ENCODE results near the gene HPSE2.

HPSE2 gene

DNA sequence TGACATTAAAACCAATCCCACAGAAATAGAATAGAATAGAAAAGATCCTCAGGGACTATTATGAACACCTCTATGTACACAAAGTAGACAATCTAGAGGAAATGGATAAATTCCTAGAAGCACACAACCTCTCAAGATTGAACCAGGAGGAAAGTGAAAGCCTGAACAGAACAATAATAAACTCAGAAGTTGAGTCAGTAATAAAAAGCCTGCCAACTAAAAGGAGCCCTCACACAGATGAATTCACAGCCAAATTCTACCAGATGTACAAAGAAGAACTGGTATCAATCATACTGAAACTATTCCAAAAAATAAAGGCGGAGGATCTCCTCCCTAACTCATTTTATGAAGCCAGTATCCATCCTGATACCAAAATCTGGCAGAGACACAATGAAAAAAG lies 568.6 kb downstream of the HPSE2 start:
- DNase-seq, result no peak

- no peak for DNase-seq
Observed at GRCh38 chr10:98666276-98666675, 569.4 kb downstream of the HPSE2 start.

DNA sequence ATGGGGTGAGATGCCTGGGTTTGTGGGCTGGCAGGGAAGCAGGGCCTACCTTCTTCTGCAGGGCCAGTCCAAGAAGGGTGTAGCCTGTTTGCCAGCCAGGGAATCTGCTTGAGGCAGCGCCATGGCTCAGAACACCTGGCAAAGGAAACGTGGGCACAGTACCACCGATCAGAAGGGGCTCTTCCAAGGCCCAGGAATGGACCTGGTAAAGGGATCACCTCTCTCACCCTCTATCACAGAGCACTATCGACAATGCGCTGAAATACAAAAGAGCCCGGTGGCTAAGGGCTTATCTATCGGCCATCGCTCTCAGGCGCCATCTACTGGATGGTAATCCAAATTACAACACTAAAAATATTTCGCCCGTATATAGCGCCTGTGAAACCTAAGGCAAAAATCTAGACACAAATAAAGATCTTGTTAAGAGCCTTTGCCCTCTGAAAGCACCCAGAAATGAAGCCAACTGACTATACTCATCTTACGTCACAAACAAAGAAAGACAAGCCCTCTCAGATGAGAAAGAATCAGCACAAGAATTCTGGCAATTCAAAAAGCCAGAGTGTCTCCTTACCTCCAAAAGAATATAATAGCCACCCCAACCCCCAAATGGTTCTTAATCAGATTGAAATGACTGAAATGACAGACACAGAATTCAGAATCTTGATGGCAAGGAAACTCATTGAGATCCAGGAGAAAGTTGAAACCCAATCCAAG lies 571.2 kb downstream of the HPSE2 start:
- no peak for DNase-seq

DNA sequence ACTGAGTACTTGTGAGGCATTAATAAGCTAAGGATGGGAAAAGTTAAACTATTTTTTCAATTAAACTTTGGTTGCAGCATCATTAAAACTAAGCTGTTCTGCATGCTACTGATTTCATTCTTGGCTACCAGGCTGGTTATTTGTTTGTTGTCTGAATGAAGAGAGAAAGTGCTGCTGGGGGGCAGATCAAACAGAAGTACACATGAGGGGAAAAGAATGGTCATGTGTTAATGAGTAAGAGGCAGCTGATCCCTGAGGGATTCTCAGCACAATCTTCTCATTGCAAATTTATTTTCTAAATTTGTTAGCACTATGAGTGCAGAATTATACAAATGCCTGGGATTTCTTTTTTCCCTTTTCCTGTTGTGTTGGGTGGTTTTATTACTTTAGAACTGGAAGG lies 575.7 kb downstream of the HPSE2 start:
- no peak for DNase-seq

DNA sequence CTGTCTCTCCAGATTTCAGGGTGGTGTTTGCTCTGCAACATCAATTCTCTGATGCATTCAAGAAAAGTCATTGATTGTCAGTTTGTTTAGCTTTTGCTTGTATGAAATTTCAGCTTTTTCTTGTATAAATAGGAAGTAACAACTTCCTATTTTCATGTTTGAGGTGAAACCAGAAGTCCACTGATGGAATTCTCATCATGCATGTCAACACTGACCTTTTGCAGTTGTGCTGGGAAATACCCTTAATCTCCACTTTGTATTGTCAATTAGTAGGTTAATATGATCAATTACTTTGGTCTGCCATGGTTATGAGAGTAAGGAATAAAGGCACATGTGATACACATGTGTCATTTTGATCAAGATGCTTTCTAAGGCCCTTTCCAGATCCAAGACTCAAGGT lies 580.2 kb downstream of the HPSE2 start:
- no peak for DNase-seq

DNA sequence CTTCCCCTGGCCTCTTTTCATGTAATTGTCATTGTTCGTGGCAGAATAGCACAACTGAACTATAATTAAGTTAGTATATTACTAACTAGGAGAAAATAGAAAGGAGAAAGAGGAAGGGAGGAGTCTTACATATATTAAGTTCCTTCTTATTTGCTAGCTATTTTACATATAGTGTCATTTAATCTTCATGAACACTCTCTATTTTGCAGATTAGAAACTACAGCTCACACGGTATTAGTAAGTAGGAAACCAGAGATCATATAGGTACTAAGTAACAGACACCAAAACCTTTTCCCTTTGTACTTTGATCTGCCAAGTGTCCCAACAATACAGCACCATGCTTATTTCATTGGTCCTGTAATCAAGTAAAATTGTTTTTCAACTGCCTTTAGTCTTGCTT lies 586.5 kb downstream of the HPSE2 start:
- no peak for DNase-seq

GRCh38 chr10:98646998-98647917 lies 588.4 kb downstream of the HPSE2 start:
- peak; percentile 84 for DNase-seq

DNA sequence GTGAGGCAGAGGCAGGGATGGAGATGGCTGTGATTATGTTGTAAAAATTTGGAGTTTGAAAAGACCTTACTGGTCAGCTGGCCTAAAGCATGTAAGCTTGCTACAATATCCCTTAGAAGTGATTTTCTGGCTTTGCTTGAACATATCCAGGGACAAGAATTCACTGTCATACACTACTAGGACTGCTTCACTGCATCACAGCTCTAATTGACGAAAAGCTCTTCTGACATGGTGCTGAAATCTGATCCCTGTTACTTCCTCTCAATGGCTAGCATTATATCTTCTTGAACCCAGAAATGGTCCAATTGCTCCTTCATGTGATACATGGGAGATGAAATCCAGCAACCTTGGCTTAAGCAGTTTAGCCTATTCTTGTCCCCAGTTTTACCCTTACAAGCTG lies 591.2 kb downstream of the HPSE2 start:
- no peak for DNase-seq

- no peak for DNase-seq
Observed at GRCh38 chr10:98642281-98642680, 593.4 kb downstream of the HPSE2 start.

DNA sequence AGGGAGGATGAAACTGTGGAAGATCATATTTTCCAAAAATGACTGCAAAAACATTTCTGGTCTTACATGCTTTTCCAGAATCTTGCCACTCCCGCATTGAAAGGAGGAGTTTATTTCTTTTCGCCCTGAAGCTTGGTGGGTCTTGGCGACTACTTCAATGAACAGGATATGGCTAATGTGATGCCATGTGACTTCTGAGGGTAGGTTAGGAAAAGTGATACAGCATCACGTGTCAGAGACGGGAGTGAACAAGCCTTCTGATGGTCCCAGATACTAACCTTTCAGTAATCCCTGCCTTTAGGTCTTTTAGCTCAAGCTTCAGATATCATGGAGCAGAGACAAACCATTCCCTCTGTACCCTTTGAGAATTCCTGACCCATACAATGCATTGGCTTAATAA lies 596.7 kb downstream of the HPSE2 start:
- no peak for DNase-seq

- no peak for DNase-seq
Observed at GRCh38 chr10:98636921-98637329, 598.7 kb downstream of the HPSE2 start.

DNA sequence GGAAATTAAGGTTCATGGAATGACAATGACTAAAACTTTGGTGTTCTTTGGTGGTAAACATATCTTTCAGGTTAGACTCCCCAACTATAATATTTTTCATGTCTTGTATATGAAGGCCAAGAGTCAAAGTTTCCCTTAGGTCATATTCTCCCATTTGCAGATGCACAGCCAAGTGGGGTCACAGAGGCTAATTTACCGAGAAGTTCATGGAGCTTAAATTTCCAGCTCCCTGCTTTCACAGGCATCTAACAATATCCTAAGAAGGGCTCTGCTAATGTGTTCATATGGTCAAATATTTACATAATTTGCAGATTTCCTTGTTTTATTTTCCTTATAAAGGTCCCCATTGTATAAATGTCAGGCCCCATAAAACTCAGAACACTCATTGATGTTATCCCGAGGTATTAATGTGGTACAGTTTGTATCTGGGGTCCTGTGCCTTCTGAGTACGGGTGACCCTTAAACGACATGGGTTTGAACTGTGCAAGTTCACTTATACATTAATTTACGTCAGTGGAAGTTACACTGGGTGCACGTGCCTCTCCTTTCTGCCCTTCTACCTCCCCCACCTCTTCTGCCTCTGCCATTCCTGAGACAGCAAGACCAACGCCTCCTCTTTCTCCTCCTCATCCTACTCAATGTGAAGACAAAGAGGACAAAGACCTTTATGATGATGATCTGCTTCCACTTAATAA lies 603.0 kb downstream of the HPSE2 start:
- no peak for DNase-seq

DNA sequence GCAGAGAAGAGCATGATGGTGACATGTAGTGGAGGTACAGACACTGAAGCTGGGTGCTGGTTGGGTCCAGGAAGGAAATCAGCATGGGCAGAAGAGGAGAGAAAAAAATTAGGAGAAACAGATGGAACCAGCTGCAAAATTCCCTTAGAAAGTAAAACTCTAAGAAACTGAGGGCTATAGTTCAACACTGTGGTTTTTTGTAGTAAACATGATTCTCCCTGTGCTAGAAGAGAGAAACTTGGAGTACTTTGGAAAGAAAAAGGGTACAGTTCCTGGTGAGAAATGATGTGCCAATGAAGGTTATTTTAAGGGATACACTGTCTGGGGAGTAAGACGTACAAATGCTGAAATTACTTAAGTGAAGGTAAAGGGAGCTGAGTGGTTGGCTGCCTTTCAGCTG lies 607.4 kb downstream of the HPSE2 start:
- no peak for DNase-seq

- DNase-seq, result no peak
Observed at GRCh38 chr10:98627711-98628110, 607.9 kb downstream of the HPSE2 start.

- DNase-seq, result no peak
Observed at GRCh38 chr10:98624963-98625362, 610.7 kb downstream of the HPSE2 start.

DNA sequence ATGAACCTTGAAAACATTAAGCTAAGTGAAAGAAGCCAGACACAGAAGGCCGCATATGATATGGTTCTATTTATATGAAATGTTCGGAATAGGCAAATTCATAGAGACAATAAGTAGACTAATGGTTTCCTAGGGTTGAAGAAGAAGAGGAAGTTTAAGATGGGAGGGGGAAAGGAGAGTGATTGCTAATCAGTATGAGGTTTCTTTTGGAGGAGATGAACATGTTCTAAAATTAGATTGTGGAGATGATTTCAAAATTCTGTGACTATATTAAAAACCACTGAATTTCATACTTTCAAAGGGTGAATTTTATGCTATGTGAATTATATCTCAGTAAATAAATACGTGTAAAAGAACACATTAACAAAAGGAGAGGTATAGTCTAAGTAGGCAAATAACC lies 612.5 kb downstream of the HPSE2 start:
- DNase-seq, result no peak

GRCh38 chr10:98621630-98622029 lies 614.0 kb downstream of the HPSE2 start:
- no peak for DNase-seq

DNA sequence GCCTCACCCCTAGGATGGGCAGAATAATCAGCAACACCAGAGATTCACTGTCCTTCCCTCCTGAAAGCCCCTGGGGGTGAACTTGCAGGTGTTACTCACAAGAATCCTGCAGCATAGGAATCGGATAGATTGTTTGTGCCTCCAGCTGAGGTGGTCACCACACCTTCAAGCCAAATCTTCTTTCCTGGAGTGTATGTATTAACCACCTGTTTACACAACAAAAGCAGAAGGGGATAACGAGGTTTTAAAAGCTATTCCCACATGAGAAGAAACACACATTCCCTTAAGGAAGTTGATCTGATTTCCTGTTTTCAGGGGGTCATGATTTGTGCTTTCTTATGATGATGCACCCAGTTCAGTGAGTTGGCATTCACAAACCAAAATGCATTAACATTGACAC lies 615.1 kb downstream of the HPSE2 start:
- no peak for DNase-seq

- DNase-seq, result no peak
Observed at GRCh38 chr10:98619446-98619845, 616.2 kb downstream of the HPSE2 start.

GRCh38 chr10:98617906-98618520 lies 617.6 kb downstream of the HPSE2 start:
- DNase-seq, result no peak

GRCh38 chr10:98613446-98613845 lies 622.2 kb downstream of the HPSE2 start:
- no peak for DNase-seq

DNA sequence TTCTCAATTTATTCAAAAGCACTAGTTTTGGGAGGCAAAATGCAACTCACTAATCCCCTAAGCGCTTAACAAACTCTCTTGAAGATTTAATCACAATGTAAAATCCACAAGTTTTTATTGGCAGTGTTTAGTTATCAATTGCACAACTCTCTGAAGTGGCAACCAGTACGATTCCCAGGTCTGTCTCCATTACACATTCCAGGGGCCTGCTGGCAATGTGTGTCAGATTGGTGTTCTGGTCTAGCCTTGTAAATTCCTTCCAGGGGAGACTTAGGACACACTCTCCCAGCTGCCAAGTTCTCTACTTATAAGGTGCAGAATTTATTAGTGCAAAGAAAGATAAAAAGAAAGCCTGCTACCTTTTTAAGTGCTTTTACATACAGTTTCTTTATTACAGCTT lies 624.2 kb downstream of the HPSE2 start:
- DNase-seq, result peak; percentile 80

DNA sequence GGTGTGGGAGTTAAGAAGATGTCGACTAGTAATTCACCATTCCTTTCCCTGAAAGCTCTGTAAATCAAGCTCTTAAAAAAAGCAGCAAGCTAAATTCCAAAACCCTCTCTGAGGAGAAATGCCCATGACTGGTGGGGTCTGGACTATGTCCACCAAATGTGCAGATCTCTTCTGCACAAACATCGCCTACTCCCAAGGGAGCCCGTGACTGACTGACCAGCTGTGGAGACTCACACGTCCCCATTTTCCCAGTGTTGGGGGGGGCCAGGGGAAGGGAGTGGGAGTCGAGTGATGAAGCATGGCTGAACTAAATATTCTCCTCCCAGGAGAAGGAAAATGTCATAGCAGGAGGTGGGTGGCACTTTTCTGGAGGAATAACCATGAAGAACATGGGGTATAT lies 624.8 kb downstream of the HPSE2 start:
- DNase-seq, result no peak

Data from islet precursor cell (in vitro differentiated cells).